ENCODE measurements around the gene DACH2. TPM values are rescaled to one million over a fixed set of nuclear protein-coding genes. Genes with fewer than 3 reads are reported as not detected.

DACH2 gene
- total and polyA plus RNA-seq, 9 donors = 0.17 to 4.8 (median 0.53) TPM

DNA sequence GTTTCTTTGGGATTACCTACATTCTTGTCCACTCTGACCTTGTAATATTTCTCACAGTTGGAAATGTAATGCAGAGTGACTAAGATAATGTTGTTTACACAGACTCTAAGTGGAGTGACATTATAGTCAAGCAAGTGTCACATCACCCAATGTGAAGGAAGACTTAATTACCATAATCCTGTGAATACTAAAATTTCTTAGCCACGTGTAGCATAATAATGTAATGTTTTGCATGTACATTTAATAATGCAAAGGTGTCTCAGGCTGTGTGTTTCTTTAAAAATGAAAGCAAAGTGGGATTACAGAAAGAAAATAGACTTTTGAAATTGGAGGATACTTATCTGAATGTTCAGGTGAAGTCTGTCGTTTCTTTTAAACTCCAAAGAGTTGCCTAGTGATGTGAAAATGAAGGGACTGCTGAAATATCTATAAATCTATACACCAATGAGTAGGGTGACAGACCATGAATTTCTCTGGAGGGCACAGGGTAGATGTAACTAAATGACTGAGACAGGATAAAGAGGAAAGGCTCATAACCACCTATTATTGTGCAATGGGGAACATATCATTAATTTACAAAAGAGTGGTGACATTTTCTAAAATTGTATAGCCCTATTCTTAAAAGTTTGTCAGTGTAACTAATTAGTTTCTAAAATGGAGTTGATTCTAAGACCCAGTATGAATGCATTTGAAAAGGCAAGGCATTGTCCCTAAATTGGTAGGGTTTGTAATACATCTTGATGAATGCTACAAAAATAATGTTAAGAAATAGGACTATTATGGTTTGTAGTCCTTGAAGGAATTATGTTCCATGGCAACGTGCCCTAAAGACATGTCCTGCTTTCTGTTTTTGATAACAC is 235.7 kb downstream of the DACH2 start:
- no peaks in the 10 kb centered on the region for H3K36me3 ChIP-seq
- intact Hi-C loops (cut with DNase I) = no loop called here
- DNase-seq = no peak
- TF ChIP-seq, protein P1, sequence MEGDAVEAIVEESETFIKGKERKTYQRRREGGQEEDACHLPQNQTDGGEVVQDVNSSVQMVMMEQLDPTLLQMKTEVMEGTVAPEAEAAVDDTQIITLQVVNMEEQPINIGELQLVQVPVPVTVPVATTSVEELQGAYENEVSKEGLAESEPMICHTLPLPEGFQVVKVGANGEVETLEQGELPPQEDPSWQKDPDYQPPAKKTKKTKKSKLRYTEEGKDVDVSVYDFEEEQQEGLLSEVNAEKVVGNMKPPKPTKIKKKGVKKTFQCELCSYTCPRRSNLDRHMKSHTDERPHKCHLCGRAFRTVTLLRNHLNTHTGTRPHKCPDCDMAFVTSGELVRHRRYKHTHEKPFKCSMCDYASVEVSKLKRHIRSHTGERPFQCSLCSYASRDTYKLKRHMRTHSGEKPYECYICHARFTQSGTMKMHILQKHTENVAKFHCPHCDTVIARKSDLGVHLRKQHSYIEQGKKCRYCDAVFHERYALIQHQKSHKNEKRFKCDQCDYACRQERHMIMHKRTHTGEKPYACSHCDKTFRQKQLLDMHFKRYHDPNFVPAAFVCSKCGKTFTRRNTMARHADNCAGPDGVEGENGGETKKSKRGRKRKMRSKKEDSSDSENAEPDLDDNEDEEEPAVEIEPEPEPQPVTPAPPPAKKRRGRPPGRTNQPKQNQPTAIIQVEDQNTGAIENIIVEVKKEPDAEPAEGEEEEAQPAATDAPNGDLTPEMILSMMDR (IDR thresholded peaks at IDR 0.05) = no peak
- no peak for TF ChIP-seq EP300 (IDR thresholded peaks at IDR 0.05)
- TF ChIP-seq POLR2A (IDR thresholded peaks at IDR 0.05) = no peak
- H3K27me3 ChIP-seq = no peaks in the 10 kb centered on the region
- H3K4me3 ChIP-seq = no peak overlapping the region
- H3K27ac ChIP-seq = no peak overlapping the region
- H3K4me1 ChIP-seq (ENCODE audit: insufficient read depth) = no peaks in the 10 kb centered on the region
- no peaks in the 10 kb centered on the region for H3K9me3 ChIP-seq
- 25 to 33% (median 31%) methylated on average over 3 of the region's 3 CpGs for WGBS, 3 donors

DNA sequence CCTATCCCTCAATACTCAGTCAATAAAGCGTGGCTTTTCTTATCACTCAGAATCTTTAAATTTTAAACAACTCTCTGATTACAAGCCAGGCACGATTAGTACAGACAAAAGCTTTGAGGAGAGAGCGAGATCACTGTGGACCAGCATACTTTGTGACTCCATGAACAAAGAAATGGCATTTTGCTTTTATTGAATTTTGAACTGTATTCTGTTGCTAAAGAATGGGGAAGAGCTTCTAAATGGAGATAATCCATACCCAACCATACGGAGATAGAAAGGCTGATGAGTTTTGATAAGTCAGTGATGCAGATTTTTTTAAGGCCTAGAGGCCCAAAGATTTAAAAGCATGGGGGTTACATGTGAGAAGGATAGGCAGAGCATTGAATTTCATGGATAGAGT is 259.1 kb downstream of the DACH2 start:
- 57 to 71% (median 60%) methylated on average over 4 of the region's 4 CpGs for WGBS, 3 donors
- TF ChIP-seq, protein P1 (IDR thresholded peaks at IDR 0.05) = no peak
- TF ChIP-seq EP300 (IDR thresholded peaks at IDR 0.05) = no peak
- no peak for TF ChIP-seq POLR2A (IDR thresholded peaks at IDR 0.05)
- no peak overlapping the region for H3K4me3 ChIP-seq
- no peak overlapping the region for H3K27ac ChIP-seq
- H3K27me3 ChIP-seq = no peaks in the 10 kb centered on the region
- H3K36me3 ChIP-seq = no peaks in the 10 kb centered on the region
- intact Hi-C loops (cut with DNase I) = no loop called here
- no peaks in the 10 kb centered on the region for H3K9me3 ChIP-seq
- no peak for DNase-seq
- H3K4me1 ChIP-seq (ENCODE audit: insufficient read depth) = no peaks in the 10 kb centered on the region

GRCh38 chrX:86421771-86422170 is 273.5 kb downstream of the DACH2 start:
- Histone ChIP-seq H3K4me3 (no peak overlapping the region), H3K36me3 (no peaks in the 10 kb centered on the region), H3K4me1 (ENCODE audit: insufficient read depth) (no peaks in the 10 kb centered on the region), H3K9me3 (no peaks in the 10 kb centered on the region), H3K27ac (no peak overlapping the region), H3K27me3 (no peaks in the 10 kb centered on the region)
- TF ChIP-seq POLR2A (IDR thresholded peaks at IDR 0.05) (no peak), EP300 (IDR thresholded peaks at IDR 0.05) (no peak)
- TF ChIP-seq, protein P1 (IDR thresholded peaks at IDR 0.05) = no peak
- DNase-seq = no peak
- WGBS, 3 donors = 53 to 73% (median 64%) methylated on average over 1 of the region's 1 CpG
- intact Hi-C loops (cut with DNase I) = no loop called here

- TF ChIP-seq, protein P1 (IDR thresholded peaks at IDR 0.05) = no peak
- TF ChIP-seq EP300 (IDR thresholded peaks at IDR 0.05) (no peak), POLR2A (IDR thresholded peaks at IDR 0.05) (no peak)
- intact Hi-C loops (cut with DNase I) = no loop called here
Measured at GRCh38 chrX:86436116-86436515, 287.9 kb downstream of the DACH2 start.

More at GRCh38 chrX:86436116-86436515, 287.9 kb downstream of the DACH2 start:
- H3K4me3 ChIP-seq = no peak overlapping the region
- H3K27me3 ChIP-seq = no peaks in the 10 kb centered on the region
- no peaks in the 10 kb centered on the region for H3K9me3 ChIP-seq
- H3K36me3 ChIP-seq = no peaks in the 10 kb centered on the region
- no peak overlapping the region for H3K27ac ChIP-seq
- H3K4me1 ChIP-seq (ENCODE audit: insufficient read depth) = no peaks in the 10 kb centered on the region
- DNase-seq = no peak

Measured in ovary (tissue), 9 donors.